Colonic mucosa (tissue), 4 donors: Measurements from ENCODE around the gene CDC73. TPM values are rescaled to one million over a fixed set of nuclear protein-coding genes. Genes with fewer than 3 reads are reported as not detected.

Experiments used
- DNase-seq: peaks from one replicate; pipeline ENCODE4 v3.0.0-alpha.2; 2020
- H3K27ac ChIP-seq: fragments of 200-600 bp; one replicate; pipeline ENCODE4 v1.8.0; 2021
- H3K27me3 ChIP-seq: fragments of 200-600 bp; one replicate; pipeline ENCODE4 v1.8.0; 2021
- H3K36me3 ChIP-seq: fragments of 200-600 bp; one replicate; pipeline ENCODE4 v1.8.0; 2021
- H3K4me1 ChIP-seq: fragments of 200-600 bp; one replicate; pipeline ENCODE4 v1.8.0; 2021; ENCODE audit warnings: mild to moderate bottlenecking
- H3K4me3 ChIP-seq: fragments of 200-600 bp; one replicate; pipeline ENCODE4 v1.8.0; 2021
- H3K9ac ChIP-seq, 2 donors: one replicate each; pipeline ENCODE4 v1.7.0; 2013; ENCODE audit warnings: control low read depth in 2 of 2, low read depth in 2 of 2, low read length in 2 of 2
- H3K9me3 ChIP-seq: fragments of 200-600 bp; one replicate; pipeline ENCODE4 v1.8.0; 2021
- intact Hi-C: fragments of 100-400 bp; cut with DNase I; formaldehyde crosslinking; loops from one replicate; pipeline ENCODE4 v1.14.1; 2022
- total RNA-seq, 2 donors: library from RNA; stranded (reverse); fragmentation: NEBNext Ultra II Directional in 1 of 2; extraction: Animal tissue kit (Norgen Biotek cat#: 25700) in 1 of 2; gene quantifications; one replicate each; pipeline ENCODE4 v1.2.1, GENCODE V29; 2021
- TF ChIP-seq, protein P1 (sequence below): fragments of 200-600 bp; IDR thresholded peaks from one replicate; pipeline ENCODE4 v1.8.0; 2022; ENCODE audit warnings: antibody characterized with exemption, mild to moderate bottlenecking
- donor health status: healthy.
- donor health status: DM: no; HTN: no; CAD: no.
- donor health status: DM: no; HTN: no; CAD: no.

CDC73 gene
- total RNA-seq, 2 donors from 2014 or later = 45.3 to 49.1 TPM

DNA sequence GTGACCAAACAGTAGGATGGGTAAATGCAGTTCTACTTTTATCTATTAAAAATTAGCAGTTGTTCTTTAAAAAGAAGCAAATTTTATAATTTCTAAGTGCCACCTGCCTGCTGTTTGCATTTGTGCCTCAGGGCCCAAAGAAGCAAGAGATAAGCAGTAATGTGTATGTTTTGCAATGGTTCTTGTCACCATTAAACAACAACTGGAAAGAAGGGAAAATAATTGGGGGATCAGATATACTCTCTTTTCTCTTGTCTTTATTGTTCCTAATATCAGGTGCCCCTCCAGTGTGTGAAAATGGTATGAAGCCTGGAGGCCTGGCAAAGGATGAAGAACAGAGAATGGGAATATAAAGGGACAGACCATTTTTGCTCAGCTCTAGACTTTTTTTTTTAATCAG, 55.0 kb downstream of the CDC73 start:
- intact Hi-C loops = no loop called here

DNA sequence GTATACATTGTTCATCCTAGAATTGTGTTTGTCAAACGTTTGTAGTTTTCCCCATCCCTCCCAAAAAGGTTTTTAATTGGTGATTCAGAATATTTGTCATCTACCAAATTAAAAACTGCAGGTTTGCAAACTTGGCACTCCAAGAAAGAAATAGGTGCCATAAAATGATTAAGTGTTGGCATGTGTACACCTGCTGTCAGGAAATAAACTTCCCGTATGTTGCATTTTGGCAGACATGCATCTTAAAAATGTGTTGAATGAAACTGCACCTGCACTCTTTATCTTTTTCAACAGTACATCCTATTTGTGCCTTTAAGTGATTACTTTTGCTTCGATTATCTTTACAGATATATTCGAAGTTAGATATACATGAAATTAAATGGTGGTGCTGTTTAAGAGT, 57.3 kb downstream of the CDC73 start:
- no peak overlapping the region for H3K9ac ChIP-seq
- no peak overlapping the region for H3K4me3 ChIP-seq
- no peak overlapping the region for H3K27ac ChIP-seq
- TF ChIP-seq, protein P1, sequence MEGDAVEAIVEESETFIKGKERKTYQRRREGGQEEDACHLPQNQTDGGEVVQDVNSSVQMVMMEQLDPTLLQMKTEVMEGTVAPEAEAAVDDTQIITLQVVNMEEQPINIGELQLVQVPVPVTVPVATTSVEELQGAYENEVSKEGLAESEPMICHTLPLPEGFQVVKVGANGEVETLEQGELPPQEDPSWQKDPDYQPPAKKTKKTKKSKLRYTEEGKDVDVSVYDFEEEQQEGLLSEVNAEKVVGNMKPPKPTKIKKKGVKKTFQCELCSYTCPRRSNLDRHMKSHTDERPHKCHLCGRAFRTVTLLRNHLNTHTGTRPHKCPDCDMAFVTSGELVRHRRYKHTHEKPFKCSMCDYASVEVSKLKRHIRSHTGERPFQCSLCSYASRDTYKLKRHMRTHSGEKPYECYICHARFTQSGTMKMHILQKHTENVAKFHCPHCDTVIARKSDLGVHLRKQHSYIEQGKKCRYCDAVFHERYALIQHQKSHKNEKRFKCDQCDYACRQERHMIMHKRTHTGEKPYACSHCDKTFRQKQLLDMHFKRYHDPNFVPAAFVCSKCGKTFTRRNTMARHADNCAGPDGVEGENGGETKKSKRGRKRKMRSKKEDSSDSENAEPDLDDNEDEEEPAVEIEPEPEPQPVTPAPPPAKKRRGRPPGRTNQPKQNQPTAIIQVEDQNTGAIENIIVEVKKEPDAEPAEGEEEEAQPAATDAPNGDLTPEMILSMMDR = no peak
- DNase-seq = no peak
- H3K27me3 ChIP-seq = no peaks in the 10 kb centered on the region
- H3K36me3 ChIP-seq = no peaks in the 10 kb centered on the region
- intact Hi-C loops = no loop called here
- H3K4me1 ChIP-seq = peaks cover 3% of the 10 kb centered on the region
- no peaks in the 10 kb centered on the region for H3K9me3 ChIP-seq

More for the DNA sequence above, 55.0 kb downstream of the CDC73 start:
- no peaks in the 10 kb centered on the region for H3K9me3 ChIP-seq
- no peaks in the 10 kb centered on the region for H3K36me3 ChIP-seq
- TF ChIP-seq, protein P1 = no peak
- no peak overlapping the region for H3K27ac ChIP-seq
- no peak overlapping the region for H3K4me3 ChIP-seq
- DNase-seq = no peak
- H3K9ac ChIP-seq = no peak overlapping the region
- H3K27me3 ChIP-seq = no peaks in the 10 kb centered on the region
- no peaks in the 10 kb centered on the region for H3K4me1 ChIP-seq

DNA sequence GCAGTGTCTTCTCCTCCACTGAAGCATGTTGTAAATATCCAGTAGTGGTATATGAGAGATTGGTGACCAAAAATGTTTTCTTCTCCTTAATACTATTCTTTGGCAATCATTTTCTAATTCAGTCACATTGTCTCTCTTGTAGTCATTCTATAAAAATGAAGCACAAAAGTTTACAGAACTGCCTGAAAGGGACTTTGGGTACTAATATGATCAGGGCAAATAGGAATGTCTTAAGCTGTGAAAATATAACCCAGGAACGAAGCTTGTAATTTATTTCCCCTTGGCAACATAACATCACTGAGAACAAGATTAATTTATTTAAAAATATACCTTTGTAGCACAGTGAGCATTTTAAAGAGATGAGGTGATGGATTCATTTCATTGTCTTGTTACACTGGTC, 59.7 kb downstream of the CDC73 start:
- TF ChIP-seq, protein P1 = no peak
- Histone ChIP-seq H3K27me3 (no peaks in the 10 kb centered on the region), H3K4me3 (no peak overlapping the region), H3K27ac (no peak overlapping the region), H3K36me3 (no peaks in the 10 kb centered on the region), H3K9ac (no peak overlapping the region), H3K4me1 (peaks cover 6% of the 10 kb centered on the region), H3K9me3 (no peaks in the 10 kb centered on the region)
- intact Hi-C loops = loop anchor here (10.0 kb wide), 2 partner anchors 153 to 1113 kb away; no protein-coding TSS in a partner anchor
- no peak for DNase-seq

DNA sequence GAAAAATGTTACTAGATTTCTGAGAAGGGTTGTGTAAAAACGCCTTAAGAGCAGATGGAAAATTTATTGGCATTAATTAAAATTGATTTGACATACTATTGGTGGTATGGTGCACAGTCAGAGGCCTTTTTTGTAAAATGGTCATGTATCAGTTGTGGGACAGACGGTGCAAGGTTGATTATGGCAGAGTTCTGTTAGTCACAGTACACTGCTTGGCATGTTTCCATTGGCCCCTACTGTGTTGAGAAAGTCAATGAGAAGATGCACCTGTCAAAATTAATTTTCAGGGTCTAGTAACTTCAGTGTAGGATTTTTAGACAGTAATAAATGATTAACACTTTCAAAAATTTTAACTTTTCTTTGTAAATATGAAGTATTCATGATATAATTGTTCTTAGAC, 60.2 kb downstream of the CDC73 start:
- H3K4me3 ChIP-seq = no peak overlapping the region
- TF ChIP-seq, protein P1 = no peak
- no peak overlapping the region for H3K9ac ChIP-seq
- no peaks in the 10 kb centered on the region for H3K27me3 ChIP-seq
- H3K36me3 ChIP-seq = no peaks in the 10 kb centered on the region
- H3K9me3 ChIP-seq = no peaks in the 10 kb centered on the region
- intact Hi-C loops = loop anchor here (10.0 kb wide), 2 partner anchors 153 to 1113 kb away; no protein-coding TSS in a partner anchor
- DNase-seq = no peak
- H3K27ac ChIP-seq = no peak overlapping the region
- peaks cover 10% of the 10 kb centered on the region for H3K4me1 ChIP-seq

DNA sequence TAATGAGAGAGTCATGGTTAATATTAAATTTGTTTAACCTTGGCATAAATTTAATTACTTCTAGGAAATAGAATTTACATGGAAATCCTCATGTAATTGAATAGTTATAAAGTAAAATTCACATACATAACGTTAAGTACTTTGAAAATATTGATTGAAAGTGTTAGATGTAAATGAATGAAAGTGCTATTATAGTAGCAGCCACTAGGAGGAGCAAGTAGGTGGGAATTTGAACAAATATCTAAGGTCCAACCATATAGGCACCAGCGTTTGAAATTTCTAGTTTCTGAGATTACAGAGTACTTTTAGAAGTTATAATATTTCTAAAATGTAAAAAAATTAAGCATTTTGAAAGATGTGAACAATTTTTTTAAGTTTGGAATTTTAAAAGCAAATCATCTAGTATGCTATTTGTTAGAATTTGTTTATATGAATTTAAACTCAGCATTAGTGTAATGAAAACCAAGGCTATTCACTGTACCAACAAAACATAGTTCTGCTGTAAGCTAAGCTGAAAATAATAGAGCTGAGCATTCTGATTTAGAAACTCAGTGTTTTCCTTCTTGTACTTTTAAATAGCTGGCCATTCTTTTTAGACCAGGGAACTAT, 61.3 kb downstream of the CDC73 start:
- intact Hi-C loops = loop anchor here (10.0 kb wide), 2 partner anchors 152 to 1112 kb away; no protein-coding TSS in a partner anchor
- Histone ChIP-seq H3K9ac (no peak overlapping the region), H3K4me3 (no peak overlapping the region), H3K36me3 (no peaks in the 10 kb centered on the region), H3K27ac (no peak overlapping the region), H3K9me3 (no peaks in the 10 kb centered on the region), H3K27me3 (no peaks in the 10 kb centered on the region), H3K4me1 (peaks cover 15% of the 10 kb centered on the region)
- TF ChIP-seq, protein P1 = peak; percentile 82
- peak; percentile 29 for DNase-seq
